Ovary (tissue), 9 donors: ENCODE data around the gene RARRES2. TPM values are rescaled to one million over a fixed set of nuclear protein-coding genes. Genes with fewer than 3 reads are reported as not detected.
"Not testable (repeated sequence)": the region's sequence is repeated elsewhere in the genome, so short reads cannot be mapped to it uniquely, and the experiment has no call there.

ENCODE experiments used
- DNase-seq, 5 donors: peaks; one replicate each; pipeline ENCODE4 v3.0.0-alpha.2; 2019 to 2020
- H3K27ac ChIP-seq, 2 donors: fragments of 200-600 bp; one replicate each; pipeline versions ENCODE4 v1.5.1 to v1.8.0; 2019 to 2022
- H3K27me3 ChIP-seq: fragments of 200-600 bp; one replicate; pipeline ENCODE4 v1.8.0; 2022
- H3K36me3 ChIP-seq: fragments of 200-600 bp; sonication (generic); one replicate; pipeline ENCODE4 v1.5.1; 2019
- H3K4me1 ChIP-seq: one replicate; pipeline ENCODE4 v1.8.1; 2013; ENCODE audit warnings: mild to moderate bottlenecking, moderate library complexity; ENCODE audit not compliant: insufficient read depth
- H3K4me3 ChIP-seq: fragments of 200-600 bp; sonication (generic); one replicate; pipeline ENCODE4 v1.5.1; 2017
- H3K9me3 ChIP-seq, 2 donors: fragments of 200-600 bp in 1 of 2; sonication (generic) in 1 of 2; one replicate each; pipeline versions ENCODE4 v1.5.1 to v1.8.1; 2013 to 2019; ENCODE audit warnings: mild to moderate bottlenecking in 1 of 2, moderate library complexity in 1 of 2
- CTCF ChIP-seq, 3 donors: fragments of 450-650 bp in 2 of 3; fragments of 200-600 bp in 1 of 3; IDR thresholded peaks; one replicate each; pipeline versions ENCODE4 v1.5.1 to v1.8.0; 2016 to 2022; ENCODE audit warnings: antibody characterized with exemption in 3 of 3, mild to moderate bottlenecking in 1 of 3
- EP300 ChIP-seq: sonication (generic); formaldehyde crosslinking; IDR thresholded peaks from one replicate; pipeline ENCODE4 v1.6.1; 2017; ENCODE audit warnings: antibody characterized with exemption
- POLR2A ChIP-seq: fragments of 450-650 bp; IDR thresholded peaks from one replicate; pipeline ENCODE4 v1.6.1; 2017; ENCODE audit warnings: antibody characterized with exemption, mild to moderate bottlenecking, moderate library complexity
- WGBS, 3 donors: extraction: QIAGEN DNeasy Blood & Tissue Kit in 1 of 3; methylation state at CpG; one replicate each; pipeline versions ENCODE4 v1.1.5 to v1.1.7; 2013 to 2017; 5-methylcytosine and 5-hydroxymethylcytosine counted together
- intact Hi-C, 4 donors: fragments of 100-400 bp; cut with DNase I; formaldehyde crosslinking; loops; one replicate each; pipeline versions ENCODE4 v1.11.0 to v1.15.1; 2022 to 2023
- polyA plus RNA-seq, 2 donors: library from polyadenylated mRNA; stranded (reverse); fragments of 200-250 nt in 1 of 2; fragments of 350-450 nt in 1 of 2; fragmentation: Illumina TruSeq in 1 of 2; extraction: RNeasy Lipid Tissue Mini Kit (QIAGEN cat#74804) in 1 of 2; gene quantifications; one replicate each; pipeline ENCODE4 v1.2.3, GENCODE V29; 2013 to 2014
- total RNA-seq, 7 donors: library from RNA; depleted of rRNA in 2 of 7; stranded (reverse); fragments of >200 nt in 2 of 7; fragmentation: NEBNext Ultra II Directional in 3 of 7; extraction: Animal tissue kit (Norgen Biotek cat#: 25700) in 3 of 7; gene quantifications; one replicate each; pipeline versions ENCODE4 v1.1.0 to v1.2.4, GENCODE V29; 2016 to 2023
- donor health status: DM: no; HTN: no; CAD: no; lungs with moderate emphysema.
- donor health status: DM: no; HTN: no; CAD: no.
- donor health status: Bipolar disorder and iron deficiency.
- donor health status: DM: yes; HTN: yes; CAD: no.
- donor health status: DM: no; HTN: no; CAD: no.
- donor health status: DM: yes; HTN: yes; CAD: no.

Gene RARRES2
- total and polyA plus RNA-seq, 9 donors, result 92.5 to 761 (median 518) TPM

GRCh38 chr7:150317748-150318444, 23.5 kb downstream of the RARRES2 start:
- Histone ChIP-seq H3K27ac (no peak overlapping the region), H3K27me3 (no peaks in the 10 kb centered on the region), H3K4me3 (no peak overlapping the region), H3K4me1 (peaks cover 7% of the 10 kb centered on the region), H3K36me3 (no peaks in the 10 kb centered on the region), H3K9me3 (no peaks in the 10 kb centered on the region)
- intact Hi-C loops, result no loop called here
- DNase-seq, result no peak
- no peak for TF ChIP-seq CTCF (IDR thresholded peaks at IDR 0.05)
- TF ChIP-seq EP300, result no peak
- no peak for TF ChIP-seq POLR2A
- WGBS, 3 donors, result 8 to 25% (median 13%) methylated on average over 7 of the region's 7 CpGs

- H3K4me1 ChIP-seq, H3K4me3 ChIP-seq, H3K27ac ChIP-seq, H3K9me3 ChIP-seq, H3K36me3 ChIP-seq, intact Hi-C loops, DNase-seq, H3K27me3 ChIP-seq: not testable (repeated sequence)
- 84 to 91% (median 91%) methylated on average over 6 of the region's 6 CpGs for WGBS, 3 donors
Measured at GRCh38 chr7:150316987-150317386, 24.4 kb downstream of the RARRES2 start.

- WGBS, 3 donors, result 94 to 96% (median 95%) methylated on average over 5 of the region's 5 CpGs
- Histone ChIP-seq H3K27ac (no peak overlapping the region), H3K9me3 (no peaks in the 10 kb centered on the region), H3K36me3 (no peaks in the 10 kb centered on the region), H3K27me3 (no peaks in the 10 kb centered on the region), H3K4me1 (no peaks in the 10 kb centered on the region), H3K4me3 (no peak overlapping the region)
- no peak for DNase-seq
- intact Hi-C loops, result no loop called here
- TF ChIP-seq CTCF (IDR thresholded peaks at IDR 0.05), result no peak
- no peak for TF ChIP-seq EP300
- TF ChIP-seq POLR2A, result no peak
Measured at GRCh38 chr7:150314639-150315239, 26.7 kb downstream of the RARRES2 start.

GRCh38 chr7:150313870-150314269, 27.6 kb downstream of the RARRES2 start:
- Histone ChIP-seq H3K27ac (no peak overlapping the region), H3K9me3 (no peaks in the 10 kb centered on the region), H3K4me1 (no peaks in the 10 kb centered on the region), H3K27me3 (no peaks in the 10 kb centered on the region), H3K36me3 (no peaks in the 10 kb centered on the region), H3K4me3 (no peak overlapping the region)
- intact Hi-C loops, result no loop called here
- WGBS, 3 donors, result 94 to 97% (median 94%) methylated on average over 6 of the region's 6 CpGs
- no peak for TF ChIP-seq EP300
- TF ChIP-seq CTCF (IDR thresholded peaks at IDR 0.05), result no peak
- TF ChIP-seq POLR2A, result no peak
- no peak for DNase-seq

- 80 to 84% (median 80%) methylated on average over 3 of the region's 3 CpGs for WGBS, 3 donors
- no peak for DNase-seq
- Histone ChIP-seq H3K9me3 (no peaks in the 10 kb centered on the region), H3K27me3 (no peaks in the 10 kb centered on the region), H3K27ac (no peak overlapping the region), H3K4me3 (no peak overlapping the region), H3K36me3 (no peaks in the 10 kb centered on the region), H3K4me1 (no peaks in the 10 kb centered on the region)
- TF ChIP-seq EP300, result no peak
- no peak for TF ChIP-seq CTCF (IDR thresholded peaks at IDR 0.05)
- intact Hi-C loops, result no loop called here
Measured at GRCh38 chr7:150313367-150313809, 28.0 kb downstream of the RARRES2 start.

- 88 to 92% (median 91%) methylated on average over 7 of the region's 7 CpGs for WGBS, 3 donors
Measured at GRCh38 chr7:150312649-150313366, 28.6 kb downstream of the RARRES2 start.

More at GRCh38 chr7:150312649-150313366, 28.6 kb downstream of the RARRES2 start:
- H3K27ac ChIP-seq, DNase-seq, H3K36me3 ChIP-seq, H3K4me3 ChIP-seq, H3K27me3 ChIP-seq, intact Hi-C loops, H3K4me1 ChIP-seq, H3K9me3 ChIP-seq: not testable (repeated sequence)
